Glomerular endothelial cell (primary cell): ENCODE data around the gene MFAP2. TPM values are rescaled to one million over a fixed set of nuclear protein-coding genes. Genes with fewer than 3 reads are reported as not detected.

Source experiments
- DNase-seq: peaks from one replicate; pipeline ENCODE4 v3.0.0-alpha.2; 2011; ENCODE audit warnings: low read depth, low spot score; ENCODE audit errors: extremely low read depth
- total RNA-seq: library from RNA; depleted of rRNA; stranded (reverse); fragments of >200 nt; gene quantifications from 2 replicates; pipeline ENCODE4 v1.2.3, GENCODE V29; 2015

Gene MFAP2
- total RNA-seq, 1 donor from 2014 or later = 133 TPM

DNA sequence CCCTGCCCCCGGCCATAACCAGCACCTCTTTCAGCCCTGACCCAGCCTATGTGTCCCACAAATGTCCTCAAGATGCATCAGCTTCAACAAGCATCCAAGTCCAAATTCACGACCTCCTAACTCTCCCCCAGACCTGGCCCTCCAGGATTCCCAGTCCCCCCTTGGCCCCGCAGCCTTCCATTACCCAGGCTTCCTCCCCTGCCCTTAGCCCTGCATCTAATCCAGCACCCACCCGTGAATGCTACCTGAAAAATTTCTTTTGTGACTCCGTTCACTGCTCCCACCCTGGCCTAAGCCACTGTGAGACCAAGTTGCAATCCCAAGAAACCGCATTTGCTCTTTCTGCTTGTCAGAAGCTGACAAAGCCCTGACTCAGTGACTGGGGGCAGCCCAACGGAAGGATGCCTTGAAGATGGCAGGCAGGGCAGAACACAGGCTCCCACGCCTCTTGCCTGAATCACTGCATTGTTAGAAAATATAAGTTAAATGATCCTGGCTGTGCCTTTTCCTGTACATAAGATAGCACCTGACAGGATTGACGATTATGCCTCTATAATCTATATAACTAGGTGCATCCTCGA is 939 bp upstream of the MFAP2 start:
- DNase-seq = no peak

DNA sequence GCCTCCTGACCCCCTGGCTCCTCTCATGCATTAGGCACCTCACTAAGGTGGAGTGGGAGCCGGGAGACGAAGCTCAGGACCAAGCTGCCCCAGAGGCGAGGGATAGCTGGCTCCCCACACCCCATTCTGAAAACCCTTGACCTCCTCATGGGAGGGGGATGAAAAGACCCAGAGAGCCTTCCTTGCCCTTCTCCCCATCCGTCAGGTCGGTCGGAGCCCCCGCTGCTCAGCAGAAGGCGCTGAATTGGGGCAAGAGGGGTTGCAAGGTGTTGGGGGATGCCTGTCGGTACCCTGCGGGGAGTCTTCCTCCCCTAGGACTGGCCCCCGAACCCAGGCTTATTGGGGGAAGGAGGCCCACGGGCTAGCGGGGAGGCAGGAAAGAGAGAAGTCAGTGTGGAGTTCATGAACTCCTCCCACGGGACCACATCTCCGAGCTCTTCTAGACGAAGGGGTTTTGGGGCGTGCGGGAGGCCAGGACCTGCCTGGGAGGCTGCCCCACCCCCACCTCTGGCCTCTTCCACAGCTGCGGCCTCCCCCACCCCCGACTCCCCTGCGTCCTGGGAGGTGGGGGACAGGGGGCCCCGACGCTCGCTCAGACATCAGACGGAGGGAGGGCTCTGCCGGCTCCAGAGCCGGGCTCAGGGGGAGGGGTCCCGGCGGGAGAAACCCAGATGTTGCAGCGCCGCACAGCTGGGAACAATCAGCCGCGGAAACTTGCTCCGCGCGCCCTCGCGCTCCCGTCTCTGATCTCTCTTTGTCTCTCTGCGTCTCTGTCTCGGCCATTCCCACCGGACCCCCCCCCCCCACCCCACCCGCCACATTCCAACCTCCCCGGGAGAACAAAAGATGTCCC is 719 bp downstream of the MFAP2 start:
- no peak for DNase-seq

DNA sequence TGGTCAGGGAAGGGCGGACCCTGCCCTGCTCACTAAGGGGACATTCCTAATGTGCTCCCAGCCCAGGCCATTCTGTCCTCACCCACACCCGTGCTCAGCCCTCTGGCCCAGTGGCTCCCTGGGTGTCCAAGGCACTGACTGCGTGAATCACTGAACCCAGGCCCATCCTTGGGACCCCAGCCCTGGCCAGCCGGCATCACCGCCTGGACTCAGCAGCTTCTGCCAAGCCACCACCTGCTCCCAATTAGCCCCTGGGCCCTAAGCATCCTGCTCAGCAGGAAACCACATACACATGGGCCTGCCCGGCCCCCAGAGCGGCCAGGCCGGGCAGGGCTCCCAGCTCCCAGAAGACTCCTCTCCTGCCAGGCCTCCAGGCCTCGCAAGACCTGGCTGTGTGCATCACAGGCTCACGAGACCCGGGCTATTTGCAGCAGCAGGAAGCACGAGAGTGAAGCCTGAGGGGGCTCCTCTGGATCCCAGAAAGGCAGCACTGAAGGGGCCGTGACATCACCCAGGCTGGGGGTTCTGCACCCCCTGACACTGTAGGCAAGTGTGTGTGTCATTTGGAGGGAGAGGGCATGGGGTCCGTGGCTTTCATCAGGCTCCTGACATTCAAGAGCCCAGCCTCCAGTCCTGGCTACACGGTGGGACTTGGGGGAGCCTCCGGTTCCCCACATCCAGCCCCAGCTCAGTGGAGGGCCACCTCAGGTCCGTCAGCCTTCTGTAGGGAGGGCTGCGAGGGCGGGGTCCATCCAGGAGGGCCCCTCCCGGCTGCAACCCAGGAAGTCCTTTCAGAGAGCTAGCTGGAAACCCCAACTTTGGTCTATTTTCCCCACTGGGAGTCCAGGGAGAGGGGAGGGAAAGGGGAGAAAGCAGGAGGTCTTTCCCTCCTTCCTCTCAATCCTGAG is 1.6 kb downstream of the MFAP2 start:
- no peak for DNase-seq

DNA sequence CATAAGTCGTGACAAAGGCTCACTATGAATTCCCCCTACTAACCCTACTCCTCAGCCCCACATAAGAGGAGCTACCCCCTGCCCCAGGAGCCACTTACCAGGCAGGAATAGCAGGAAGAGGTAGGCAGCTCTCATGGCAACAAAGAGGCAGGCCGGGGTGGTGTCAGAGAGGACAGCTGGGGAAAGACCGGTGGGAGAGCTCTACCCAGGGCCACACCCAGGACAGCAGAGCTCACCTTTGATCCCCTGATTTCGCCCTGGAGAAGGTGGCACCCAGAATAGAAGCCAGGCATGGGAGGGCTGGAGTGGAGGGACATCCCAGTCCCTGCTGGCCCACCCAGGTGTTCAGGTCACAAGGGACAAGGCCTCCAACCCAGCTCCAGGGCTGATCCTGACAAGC is 2.3 kb downstream of the MFAP2 start:
- no peak for DNase-seq

DNA sequence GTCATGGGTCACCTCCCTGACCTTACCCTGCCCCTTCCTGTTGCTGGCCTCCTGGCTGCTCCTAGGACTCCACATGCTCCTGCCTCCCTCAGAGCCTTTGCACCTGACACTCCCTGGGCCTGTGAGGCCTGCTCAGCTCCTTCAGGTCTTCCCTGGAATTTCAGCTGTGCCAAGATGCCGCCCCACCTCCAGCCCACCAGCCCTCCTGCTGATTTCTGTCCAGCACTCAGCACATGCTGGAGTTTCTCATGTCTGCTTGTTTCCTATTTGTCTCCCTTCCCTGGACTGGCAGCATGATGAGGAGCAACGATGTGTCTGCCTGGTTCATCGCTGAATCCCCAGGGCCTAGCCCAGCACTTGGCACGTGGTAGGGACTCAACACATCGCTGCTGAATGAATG is 3.0 kb downstream of the MFAP2 start:
- no peak for DNase-seq

DNA sequence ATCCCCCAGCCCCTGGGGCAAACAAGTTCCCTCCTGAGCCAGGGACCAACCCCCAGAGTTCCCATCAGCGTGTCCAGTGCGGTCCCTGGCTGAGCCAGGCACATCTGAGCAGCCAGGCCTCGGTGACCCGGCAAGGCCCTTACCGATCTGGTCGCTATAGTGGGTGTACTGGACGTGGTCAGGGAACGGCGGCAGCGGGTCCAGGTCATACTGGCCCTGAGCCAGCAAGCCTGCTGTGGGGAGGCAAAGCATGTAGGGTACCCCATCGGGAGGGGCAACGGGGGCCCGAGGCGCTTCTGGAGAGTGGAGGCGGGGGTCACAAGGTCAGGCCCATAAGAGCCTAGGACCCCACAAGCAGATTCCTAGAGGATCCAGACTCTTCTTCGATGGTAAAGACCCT is 3.5 kb downstream of the MFAP2 start:
- DNase-seq = no peak

DNA sequence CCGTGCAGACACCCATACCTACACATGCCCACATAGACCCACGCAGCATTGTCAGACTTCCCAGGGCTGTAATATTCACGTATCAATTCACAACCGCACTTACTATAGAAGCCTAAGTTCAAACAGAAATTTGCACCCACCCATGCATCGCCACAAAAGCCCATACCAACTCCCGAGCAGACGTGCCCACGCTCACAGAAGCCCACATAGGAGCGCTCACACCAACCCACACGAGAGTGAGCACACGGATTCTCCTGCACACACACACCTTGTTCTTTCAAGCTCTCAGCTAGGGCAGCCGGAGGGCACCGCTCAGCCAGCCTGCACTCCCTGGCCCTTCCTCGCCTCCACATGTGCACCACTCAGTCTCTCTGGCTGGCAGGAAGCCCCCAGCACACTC is 4.6 kb downstream of the MFAP2 start:
- no peak for DNase-seq

DNA sequence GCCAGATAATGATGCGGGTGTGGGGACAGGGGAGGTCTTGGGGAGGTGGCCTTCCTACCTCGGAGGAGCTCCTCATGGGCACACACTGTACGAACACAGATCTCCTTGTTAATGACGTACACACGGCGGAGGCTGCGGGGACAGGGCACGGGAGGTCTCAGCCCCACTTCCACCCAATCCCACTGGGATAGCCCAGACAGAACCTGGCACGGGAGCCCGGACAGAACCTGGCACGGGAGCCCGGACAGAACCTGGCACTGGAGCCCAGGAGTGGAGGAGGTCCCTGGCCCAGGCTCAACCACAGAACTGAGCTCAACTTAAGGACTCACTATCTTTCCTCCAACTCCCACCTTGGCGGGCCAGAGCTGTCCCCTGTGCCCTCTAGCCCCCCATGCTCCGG is 5.2 kb downstream of the MFAP2 start:
- no peak for DNase-seq

DNA sequence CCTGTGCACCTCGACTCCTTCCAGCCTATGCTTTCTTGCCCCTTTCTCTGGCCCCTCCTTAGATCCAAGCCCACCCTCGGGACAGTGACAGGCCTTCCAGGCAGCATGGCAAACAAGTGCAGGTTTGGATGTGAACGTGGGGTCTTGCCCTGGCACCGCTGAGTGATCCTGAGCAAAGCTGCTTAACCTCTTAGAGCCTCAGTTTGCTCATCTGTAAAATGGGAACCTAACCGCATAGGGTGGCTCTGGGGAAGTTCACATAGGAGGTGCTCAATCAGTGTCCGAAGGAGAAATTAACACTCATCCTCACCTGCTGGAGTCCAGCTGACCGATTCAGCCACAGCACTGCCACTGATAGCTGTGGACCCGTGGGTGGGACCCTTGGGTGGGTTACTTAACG is 7.2 kb downstream of the MFAP2 start:
- DNase-seq = no peak

DNA sequence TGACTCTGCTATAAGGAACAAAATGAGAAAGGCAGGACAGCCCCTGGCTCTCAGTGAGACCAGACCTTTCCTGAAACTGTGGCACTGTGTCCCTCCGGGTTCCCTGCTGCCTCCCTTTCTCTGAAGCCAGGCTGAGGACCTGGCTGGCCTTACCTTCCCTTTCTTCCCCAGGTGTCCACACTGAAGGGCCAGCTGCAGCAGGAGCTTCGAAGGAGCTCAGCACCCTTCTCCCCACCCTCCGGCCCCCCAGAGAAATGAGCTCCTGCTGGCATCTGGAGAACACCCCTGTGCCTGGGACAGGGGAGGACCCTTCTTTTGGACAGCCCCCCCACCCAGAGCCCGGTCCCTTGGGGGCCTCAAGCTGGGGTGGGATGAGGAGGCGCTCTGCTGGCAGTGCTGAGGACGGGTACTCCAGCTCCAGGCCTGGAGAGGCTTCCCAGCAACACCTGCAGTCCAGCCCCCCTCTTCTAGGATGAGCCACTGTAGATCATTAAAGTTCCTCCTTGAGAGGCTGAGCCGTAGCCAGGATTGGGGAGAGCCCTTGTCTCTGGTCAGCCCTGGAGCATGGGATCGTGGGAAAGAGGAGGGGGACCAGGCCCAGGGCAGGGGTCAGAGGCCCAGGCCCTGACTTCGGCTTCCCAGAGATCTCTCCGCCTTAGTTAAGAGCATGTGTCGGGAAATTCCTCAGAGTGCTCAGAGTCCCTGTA is 8.1 kb downstream of the MFAP2 start:
- no peak for DNase-seq

DNA sequence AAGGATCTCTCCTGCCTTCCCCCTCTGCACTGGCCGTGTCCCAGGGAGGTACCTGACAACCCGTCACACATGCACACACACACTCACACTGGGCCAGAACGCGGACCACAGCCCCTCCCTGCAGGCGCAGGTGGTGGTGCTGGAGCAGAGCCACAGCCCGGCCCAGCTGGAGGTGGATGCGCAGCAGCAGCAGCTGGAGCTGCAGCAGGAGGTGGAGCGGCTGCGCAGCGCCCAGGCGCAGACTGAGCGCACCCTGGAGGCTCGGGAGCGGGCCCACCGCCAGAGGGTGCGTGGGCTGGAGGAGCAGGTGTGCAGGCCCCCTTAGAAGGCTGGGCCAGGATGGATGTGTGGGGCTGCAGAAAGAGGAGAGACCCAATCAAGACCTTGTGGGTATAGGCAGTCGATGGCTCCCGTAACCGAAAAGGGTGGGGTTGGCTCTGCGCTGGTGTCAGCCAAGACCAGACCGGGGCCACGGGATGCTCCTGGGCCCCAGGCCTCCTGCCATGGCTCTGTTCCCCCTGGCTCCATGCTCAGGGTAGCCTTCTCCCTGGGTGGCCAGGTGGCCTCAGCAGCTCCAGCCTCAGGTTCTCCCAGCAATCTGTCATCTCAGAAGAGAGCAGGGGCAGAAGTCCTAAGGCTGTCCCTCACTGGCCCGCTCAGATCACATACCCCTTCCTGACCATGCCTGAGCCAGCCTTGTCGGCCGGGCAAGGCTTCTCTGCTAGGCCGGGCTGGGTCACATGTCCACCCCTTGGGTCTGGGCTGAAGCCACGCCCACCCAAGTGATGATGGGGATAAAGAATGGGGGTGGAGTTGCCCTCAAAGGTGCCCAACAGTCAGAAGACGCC is 8.9 kb downstream of the MFAP2 start:
- DNase-seq = no peak

DNA sequence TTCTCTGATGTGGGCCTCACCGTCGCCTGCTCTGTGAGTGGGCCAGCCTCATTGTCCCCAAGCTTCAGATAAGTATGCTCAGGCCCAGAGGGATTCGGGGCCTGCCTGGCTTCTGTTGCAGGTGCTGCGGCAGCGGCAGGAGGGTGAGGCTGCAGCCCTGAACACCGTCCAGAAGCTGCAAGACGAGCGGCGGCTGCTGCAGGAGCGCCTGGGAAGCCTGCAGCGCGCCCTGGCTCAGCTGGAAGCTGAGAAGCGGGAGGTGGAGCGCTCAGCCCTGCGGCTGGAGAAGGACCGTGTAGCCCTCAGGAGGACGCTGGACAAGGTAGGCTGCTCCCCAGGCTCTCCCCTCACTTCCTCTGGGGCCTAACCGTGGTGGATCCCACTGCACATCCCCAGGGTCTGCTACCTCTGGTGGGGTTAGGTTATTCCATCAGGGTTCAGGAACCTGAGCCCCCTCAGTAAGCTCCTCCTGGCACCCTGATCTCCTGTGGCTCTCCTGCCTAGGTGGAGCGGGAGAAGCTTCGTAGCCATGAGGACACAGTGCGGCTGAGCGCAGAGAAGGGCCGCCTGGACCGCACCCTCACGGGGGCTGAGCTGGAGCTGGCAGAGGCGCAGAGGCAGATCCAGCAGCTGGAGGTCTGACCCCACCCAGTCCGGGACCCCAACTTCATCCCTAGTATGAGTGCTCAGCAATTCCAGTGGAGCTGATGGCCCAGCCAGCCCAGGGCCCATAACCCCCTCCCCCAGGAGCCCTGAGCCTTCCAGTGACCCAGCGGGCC is 10.1 kb downstream of the MFAP2 start:
- DNase-seq = no peak

DNA sequence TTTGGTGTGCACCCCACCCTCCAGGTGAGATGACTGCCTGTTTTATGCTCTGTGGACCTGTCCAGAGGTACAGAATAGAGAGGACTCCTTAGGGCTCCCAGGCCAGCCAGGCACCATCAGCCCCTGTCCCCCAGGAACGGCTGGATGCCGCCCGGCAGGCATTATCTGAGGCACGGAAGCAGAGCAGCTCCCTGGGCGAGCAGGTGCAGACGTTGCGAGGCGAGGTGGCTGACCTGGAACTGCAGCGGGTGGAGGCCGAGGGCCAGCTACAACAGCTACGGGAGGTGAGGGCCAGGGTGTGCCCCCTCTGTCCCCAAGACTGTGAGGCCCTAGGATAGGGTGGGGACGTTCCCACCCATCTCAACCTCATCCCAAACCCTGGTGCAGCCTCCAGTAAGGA is 10.8 kb downstream of the MFAP2 start:
- no peak for DNase-seq

DNA sequence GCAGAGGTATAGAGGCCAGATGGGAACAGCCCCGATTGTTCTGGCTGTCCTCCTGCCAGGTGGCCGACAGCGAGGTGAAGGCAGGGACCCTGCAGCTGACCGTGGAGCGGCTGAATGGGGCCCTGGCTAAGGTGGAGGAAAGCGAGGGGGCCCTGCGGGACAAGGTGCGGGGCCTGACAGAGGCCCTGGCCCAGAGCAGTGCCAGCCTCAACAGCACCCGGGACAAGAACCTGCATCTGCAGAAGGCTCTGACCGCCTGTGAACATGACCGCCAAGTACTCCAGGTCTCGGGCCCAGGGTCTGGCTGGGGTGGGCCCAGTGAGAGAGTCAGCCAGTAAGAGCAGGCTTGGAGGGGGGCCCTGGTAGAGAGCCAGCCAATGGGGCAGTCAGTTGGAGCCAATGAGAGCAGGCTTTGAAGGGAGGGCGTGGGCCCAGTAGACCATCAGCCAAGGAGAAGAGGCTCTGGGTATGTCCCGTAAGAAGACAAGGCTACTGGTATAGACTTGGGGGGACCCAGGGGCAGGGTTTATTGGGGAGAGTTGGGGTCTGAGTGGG is 11.3 kb downstream of the MFAP2 start:
- DNase-seq = no peak

DNA sequence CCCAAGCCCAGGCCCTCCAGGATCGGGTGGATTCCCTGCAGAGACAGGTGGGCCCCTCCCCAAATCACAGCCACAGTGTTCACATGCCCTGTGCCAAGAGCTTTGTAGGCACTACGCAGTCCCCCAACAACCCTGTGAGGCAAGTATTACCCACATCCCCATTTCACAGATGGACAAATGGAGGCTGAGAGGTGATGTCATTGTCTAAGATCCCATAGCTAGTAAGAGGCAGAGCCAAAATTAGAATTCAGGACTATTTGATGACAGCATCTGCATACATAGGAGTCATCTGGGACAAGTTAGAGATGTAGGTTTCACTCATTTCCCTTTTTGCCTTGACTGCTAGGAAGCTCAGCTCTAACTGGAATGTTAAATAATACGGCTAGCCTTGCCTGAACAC is 12.0 kb downstream of the MFAP2 start:
- DNase-seq = no peak

DNA sequence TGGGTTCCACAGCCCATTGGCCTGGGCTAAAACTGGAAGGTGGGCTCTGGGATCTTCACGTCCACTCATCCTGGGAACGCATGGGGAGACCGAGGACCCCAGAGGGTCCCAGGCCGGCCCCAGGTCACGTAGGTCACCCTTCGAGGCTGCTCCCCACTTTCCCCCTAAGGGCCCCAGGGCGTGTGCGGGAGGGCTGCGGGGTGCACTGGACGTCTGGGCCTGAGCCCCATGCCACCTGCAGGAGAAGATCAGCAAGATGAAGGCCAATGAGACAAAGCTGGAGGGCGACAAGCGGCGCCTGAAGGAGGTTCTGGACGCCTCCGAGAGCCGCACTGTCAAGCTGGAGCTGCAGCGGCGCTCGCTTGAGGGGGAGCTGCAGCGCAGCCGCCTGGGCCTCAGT is 12.5 kb downstream of the MFAP2 start:
- DNase-seq = no peak

DNA sequence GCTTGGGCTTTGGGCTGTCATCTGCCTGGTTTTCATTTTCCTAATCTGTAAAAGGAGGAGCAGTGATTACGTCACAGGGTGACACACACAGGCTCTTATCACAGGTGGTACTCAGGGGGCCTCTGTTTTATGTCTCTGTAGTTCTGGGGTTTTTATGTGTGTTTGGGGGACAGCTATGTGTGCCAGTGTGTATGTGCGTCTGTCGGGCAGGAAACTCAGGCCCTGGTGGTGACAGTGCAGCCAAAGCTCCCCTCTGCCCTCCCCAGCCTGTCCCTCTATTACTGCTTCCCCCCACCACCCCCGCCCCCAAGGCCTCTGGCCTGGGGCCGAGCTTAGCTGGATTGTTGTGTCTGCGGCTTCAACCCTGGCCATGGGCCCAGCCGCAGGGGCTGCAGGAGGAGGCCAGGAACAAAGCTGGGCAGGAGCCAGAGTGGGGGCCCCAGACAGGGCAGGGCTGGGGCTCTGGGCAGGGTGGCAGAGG is 13.3 kb downstream of the MFAP2 start:
- no peak for DNase-seq

DNA sequence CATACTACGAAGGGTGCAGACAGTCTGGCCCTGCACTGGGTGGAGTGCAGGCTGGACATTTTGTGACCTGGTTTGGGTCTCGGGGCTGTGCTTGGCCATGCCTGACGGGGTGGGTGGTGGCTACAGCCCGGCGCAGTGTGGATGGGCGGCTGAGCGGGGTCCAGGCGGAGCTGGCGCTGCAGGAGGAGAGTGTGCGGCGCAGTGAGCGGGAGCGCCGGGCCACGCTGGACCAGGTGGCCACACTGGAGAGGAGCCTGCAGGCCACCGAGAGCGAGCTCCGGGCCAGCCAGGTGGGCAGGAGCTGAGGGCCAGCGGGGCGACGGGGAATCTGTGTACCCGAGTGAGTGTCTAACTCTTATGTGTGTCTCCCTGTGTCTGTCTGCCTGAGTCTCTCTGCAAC is 14.1 kb downstream of the MFAP2 start:
- no peak for DNase-seq
